ENCODE data around the gene GNAT3.

GRCh38 chr7:80498481-80499349, 13.1 kb downstream of the GNAT3 start:
- TF ChIP-seq, protein P1, sequence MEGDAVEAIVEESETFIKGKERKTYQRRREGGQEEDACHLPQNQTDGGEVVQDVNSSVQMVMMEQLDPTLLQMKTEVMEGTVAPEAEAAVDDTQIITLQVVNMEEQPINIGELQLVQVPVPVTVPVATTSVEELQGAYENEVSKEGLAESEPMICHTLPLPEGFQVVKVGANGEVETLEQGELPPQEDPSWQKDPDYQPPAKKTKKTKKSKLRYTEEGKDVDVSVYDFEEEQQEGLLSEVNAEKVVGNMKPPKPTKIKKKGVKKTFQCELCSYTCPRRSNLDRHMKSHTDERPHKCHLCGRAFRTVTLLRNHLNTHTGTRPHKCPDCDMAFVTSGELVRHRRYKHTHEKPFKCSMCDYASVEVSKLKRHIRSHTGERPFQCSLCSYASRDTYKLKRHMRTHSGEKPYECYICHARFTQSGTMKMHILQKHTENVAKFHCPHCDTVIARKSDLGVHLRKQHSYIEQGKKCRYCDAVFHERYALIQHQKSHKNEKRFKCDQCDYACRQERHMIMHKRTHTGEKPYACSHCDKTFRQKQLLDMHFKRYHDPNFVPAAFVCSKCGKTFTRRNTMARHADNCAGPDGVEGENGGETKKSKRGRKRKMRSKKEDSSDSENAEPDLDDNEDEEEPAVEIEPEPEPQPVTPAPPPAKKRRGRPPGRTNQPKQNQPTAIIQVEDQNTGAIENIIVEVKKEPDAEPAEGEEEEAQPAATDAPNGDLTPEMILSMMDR (IDR thresholded peaks at IDR 0.05), result no peak
- no peak for TF ChIP-seq POLR2A (IDR thresholded peaks at IDR 0.05)
